A673 (cell line): Measurements from ENCODE around the gene CDC42SE2. TPM values are rescaled to one million over a fixed set of nuclear protein-coding genes. Genes with fewer than 3 reads are reported as not detected.

Source experiments
- BruUV-seq: library from RNA; stranded (reverse); fragments of 400-500 nt; replicated peaks from 2 replicates; lab custom pipeline; 2021; lab: Mats Ljungman, UMichigan
- CTCF ChIA-PET: fragments of 300-600 bp; sonication (Branson Sonifier 250); formaldehyde crosslinking; loops from one replicate; lab custom pipeline; 2022; ENCODE audit warnings: antibody characterized with exemption; lab: Charles Lee
- POLR2A ChIA-PET: fragments of 300-600 bp; sonication (Branson Sonifier 250); formaldehyde crosslinking; loops from one replicate; lab custom pipeline; 2022; ENCODE audit warnings: antibody characterized with exemption; ENCODE audit not compliant: low non-redundant PET; lab: Charles Lee
- DNase-seq: peaks from one replicate; pipeline ENCODE4 v3.0.0-alpha.2; 2015; ENCODE audit warnings: low spot score
- H3K27ac ChIP-seq: fragments of 200-600 bp; sonication (generic); 2 replicates; pipeline ENCODE4 v1.5.1; 2016; ENCODE audit warnings: mixed run types, low read depth, mild to moderate bottlenecking, mixed read lengths, antibody characterized with exemption, low read length; ENCODE audit not compliant: poor library complexity, severe bottlenecking
- H3K27me3 ChIP-seq: fragments of 200-600 bp; sonication (generic); replicated peaks from 2 replicates; pipeline ENCODE4 v1.6.1; 2017; ENCODE audit warnings: mixed run types, low read depth, mild to moderate bottlenecking, mixed read lengths, antibody characterized with exemption, low read length; ENCODE audit not compliant: insufficient read depth, poor library complexity
- H3K36me3 ChIP-seq: fragments of 200-600 bp; sonication (generic); 2 replicates; pipeline ENCODE4 v1.6.1; 2016; ENCODE audit warnings: mixed run types, mild to moderate bottlenecking, mixed read lengths, antibody characterized with exemption, low read length; ENCODE audit not compliant: insufficient read depth, poor library complexity, severe bottlenecking
- H3K4me1 ChIP-seq: fragments of 200-600 bp; sonication (generic); 2 replicates; pipeline ENCODE4 v1.6.1; 2017; ENCODE audit warnings: mixed run types, mild to moderate bottlenecking, mixed read lengths, antibody characterized with exemption, low read length; ENCODE audit not compliant: insufficient read depth, poor library complexity, severe bottlenecking
- H3K4me3 ChIP-seq: fragments of 200-600 bp; sonication (generic); 2 replicates; pipeline ENCODE4 v1.5.1; 2016; ENCODE audit warnings: low read depth, mixed run types, mild to moderate bottlenecking, mixed read lengths, low read length; ENCODE audit not compliant: poor library complexity, severe bottlenecking
- H3K9me3 ChIP-seq: fragments of 200-600 bp; sonication (generic); 2 replicates; pipeline ENCODE4 v1.6.1; 2016; ENCODE audit warnings: mixed run types, low read depth, mild to moderate bottlenecking, mixed read lengths, antibody characterized with exemption, low read length; ENCODE audit not compliant: poor library complexity, severe bottlenecking
- EZH2 ChIP-seq: fragments of 200-600 bp; sonication (generic); IDR thresholded peaks from 2 replicates; pipeline ENCODE4 v1.6.1; 2017; ENCODE audit warnings: borderline replicate concordance, low read depth, mild to moderate bottlenecking, mixed read lengths, antibody characterized with exemption, low read length; ENCODE audit not compliant: poor library complexity, severe bottlenecking
- intact Hi-C: fragments of 100-400 bp; cut with micrococcal nuclease; formaldehyde crosslinking; loops from one replicate; pipeline ENCODE4 v1.10.0; 2022; ENCODE audit not compliant: unreplicated experiment
- total RNA-seq: library from RNA; stranded (reverse); gene quantifications from 2 replicates; pipeline ENCODE4 v1.2.3, GENCODE V29; 2021
- TF ChIP-seq, protein P1 (sequence below): fragments of 300-800, 200-600 bp; sonication (generic); conservative IDR thresholded peaks from 2 replicates; pipeline ENCODE4 v1.5.1; 2017; ENCODE audit warnings: low read depth, mild to moderate bottlenecking, antibody characterized with exemption, low read length, moderate library complexity, mixed read lengths

CDC42SE2 gene
- total RNA-seq, 1 experiment from 2014 or later = 25.5 TPM

DNA sequence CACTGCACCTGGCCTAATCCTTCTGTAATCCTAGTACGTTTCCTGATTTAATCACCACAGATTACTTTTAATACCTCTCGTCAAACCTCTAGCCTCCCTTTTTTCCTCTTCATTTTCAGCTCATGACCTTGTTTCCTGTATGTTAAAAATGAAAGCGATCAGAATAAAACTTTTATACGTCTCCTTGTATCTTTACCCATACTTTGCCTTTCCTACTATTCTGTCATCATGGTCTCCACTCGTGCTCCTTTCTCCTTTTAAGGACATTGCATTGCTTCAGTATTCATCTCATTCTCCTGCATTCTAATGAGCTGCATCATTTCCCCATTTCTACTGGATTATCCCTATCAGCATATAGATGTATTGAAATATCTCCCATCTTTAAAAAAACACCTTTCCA, 8.5 kb downstream of the CDC42SE2 start:
- intact Hi-C loops = no loop called here

DNA sequence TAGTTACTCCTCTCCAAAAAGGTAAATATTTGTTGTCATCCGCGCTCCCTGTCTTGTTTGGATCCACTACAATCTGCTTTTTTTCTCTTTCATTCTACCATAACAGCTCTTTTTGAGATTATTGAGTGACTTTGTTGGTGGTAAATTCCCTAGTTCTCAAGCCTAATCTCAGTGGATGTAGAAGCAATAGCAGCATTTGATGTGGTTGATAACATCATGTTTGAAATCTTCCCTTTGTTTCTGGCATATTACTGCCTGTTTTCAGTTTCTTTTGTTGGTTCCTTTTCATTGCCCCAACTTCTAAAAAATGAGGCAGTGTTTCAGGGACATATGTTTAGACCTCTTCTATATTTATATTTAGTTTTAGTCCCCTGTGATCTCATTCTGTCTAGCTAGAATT, 8.9 kb downstream of the CDC42SE2 start:
- BruUV-seq = no TSS peak
- ChIA-PET CTCF (no interaction called here), POLR2A (no interaction called here)
- intact Hi-C loops = no loop called here
- TF ChIP-seq, protein P1, sequence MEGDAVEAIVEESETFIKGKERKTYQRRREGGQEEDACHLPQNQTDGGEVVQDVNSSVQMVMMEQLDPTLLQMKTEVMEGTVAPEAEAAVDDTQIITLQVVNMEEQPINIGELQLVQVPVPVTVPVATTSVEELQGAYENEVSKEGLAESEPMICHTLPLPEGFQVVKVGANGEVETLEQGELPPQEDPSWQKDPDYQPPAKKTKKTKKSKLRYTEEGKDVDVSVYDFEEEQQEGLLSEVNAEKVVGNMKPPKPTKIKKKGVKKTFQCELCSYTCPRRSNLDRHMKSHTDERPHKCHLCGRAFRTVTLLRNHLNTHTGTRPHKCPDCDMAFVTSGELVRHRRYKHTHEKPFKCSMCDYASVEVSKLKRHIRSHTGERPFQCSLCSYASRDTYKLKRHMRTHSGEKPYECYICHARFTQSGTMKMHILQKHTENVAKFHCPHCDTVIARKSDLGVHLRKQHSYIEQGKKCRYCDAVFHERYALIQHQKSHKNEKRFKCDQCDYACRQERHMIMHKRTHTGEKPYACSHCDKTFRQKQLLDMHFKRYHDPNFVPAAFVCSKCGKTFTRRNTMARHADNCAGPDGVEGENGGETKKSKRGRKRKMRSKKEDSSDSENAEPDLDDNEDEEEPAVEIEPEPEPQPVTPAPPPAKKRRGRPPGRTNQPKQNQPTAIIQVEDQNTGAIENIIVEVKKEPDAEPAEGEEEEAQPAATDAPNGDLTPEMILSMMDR = no peak
- TF ChIP-seq EZH2 = no peak
- Histone ChIP-seq H3K27me3 (no peaks in the 10 kb centered on the region), H3K27ac (no peak overlapping the region), H3K4me3 (no peak overlapping the region), H3K4me1 (peaks cover 26% of the 10 kb centered on the region), H3K36me3 (no peaks in the 10 kb centered on the region), H3K9me3 (no peaks in the 10 kb centered on the region)
- DNase-seq = no peak

More for the DNA sequence above, 8.5 kb downstream of the CDC42SE2 start:
- Histone ChIP-seq H3K9me3 (no peaks in the 10 kb centered on the region), H3K27ac (no peak overlapping the region), H3K36me3 (no peaks in the 10 kb centered on the region), H3K4me1 (peaks cover 30% of the 10 kb centered on the region), H3K4me3 (no peak overlapping the region), H3K27me3 (no peaks in the 10 kb centered on the region)
- CTCF ChIA-PET = no interaction called here
- POLR2A ChIA-PET = no interaction called here
- no peak for DNase-seq
- TF ChIP-seq, protein P1 = no peak
- TF ChIP-seq EZH2 = no peak
- BruUV-seq = no TSS peak

DNA sequence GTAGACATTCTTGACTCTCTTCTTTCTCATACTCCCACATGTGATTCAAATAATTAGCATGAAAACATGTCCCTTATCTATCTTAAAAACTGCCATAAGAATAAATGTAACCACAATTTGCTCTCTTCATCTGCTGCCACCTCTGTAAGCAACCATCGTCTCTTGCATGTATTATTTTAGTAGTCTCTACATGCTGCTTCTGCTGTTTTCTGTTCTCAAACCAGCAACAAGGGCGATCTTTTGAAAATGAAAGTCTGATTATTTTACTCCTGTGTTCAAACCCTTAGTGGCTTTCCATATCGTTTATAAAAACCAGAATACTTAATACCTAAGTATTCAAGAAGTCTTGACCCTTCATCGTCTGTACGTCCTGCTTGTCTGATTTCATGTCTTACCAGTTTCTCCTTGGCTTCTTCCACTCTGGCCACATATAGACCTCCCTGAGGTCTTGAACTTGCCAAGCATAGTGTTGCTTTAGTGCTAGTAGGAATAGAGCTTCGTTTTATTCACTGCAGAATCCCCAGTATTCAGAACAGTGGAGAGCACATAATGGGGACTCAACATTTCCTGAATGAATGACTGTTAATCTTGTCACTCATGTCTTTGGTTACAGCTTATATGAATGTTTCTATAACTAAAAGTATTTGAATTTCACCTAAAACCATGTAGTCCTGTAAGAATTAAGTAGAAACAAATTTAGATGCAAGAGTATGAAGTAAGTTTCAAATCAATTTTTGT, 10.6 kb downstream of the CDC42SE2 start:
- CTCF ChIA-PET = no interaction called here
- Histone ChIP-seq H3K27me3 (no peaks in the 10 kb centered on the region), H3K4me3 (no peak overlapping the region), H3K9me3 (no peaks in the 10 kb centered on the region), H3K27ac (peak overlapping the region; percentile 20), H3K4me1 (peaks cover 22% of the 10 kb centered on the region), H3K36me3 (no peaks in the 10 kb centered on the region)
- intact Hi-C loops = no loop called here
- no peak for DNase-seq
- TF ChIP-seq EZH2 = no peak
- TF ChIP-seq, protein P1 = no peak
- POLR2A ChIA-PET = no interaction called here
- no TSS peak for BruUV-seq
